A549 (cell line): ENCODE results near the gene TFG. TPM values are rescaled to one million over a fixed set of nuclear protein-coding genes. Genes with fewer than 3 reads are reported as not detected.

ENCODE experiments used
- ATAC-seq, 2 experiments: fragments of 200-7000 bp in 1 of 2; fragments of >200 bp in 1 of 2; cut with Nextera tagmentation in 1 of 2; cut with Tn5 transposase in 1 of 2; 3 replicates each; pipeline versions ENCODE4 v1.8.0 to v1.9.1; 2018 to 2020; ENCODE audit warnings: mild to moderate bottlenecking in 1 of 2, moderate library complexity in 1 of 2
- CTCF ChIA-PET: fragments of 300-600 bp; sonication (Branson Sonifier 250); formaldehyde crosslinking; extraction: SDS; loops from one replicate; lab custom pipeline; 2021; ENCODE audit warnings: antibody characterized with exemption, inconsistent platforms; lab: Yijun Ruan, JAX
- POLR2A ChIA-PET: fragments of 350-600 bp; formaldehyde crosslinking; extraction: SDS; loops from one replicate; lab custom pipeline; 2021; ENCODE audit warnings: antibody characterized with exemption, inconsistent platforms; lab: Yijun Ruan, JAX
- DNase-seq, 2 experiments: peaks; one replicate each; pipeline versions ENCODE4 v3.0.0 to v3.0.0-alpha.2; 2011 to 2016; ENCODE audit warnings: low read depth in 1 of 2, low spot score in 1 of 2
- FAIRE-seq: peaks from 2 replicates; lab custom pipeline; 2011; peaks lifted over from hg19 to GRCh38; lab: Jason Lieb, UNC
- H3K27ac ChIP-seq, 2 experiments: fragments of >200 bp; sonication (Bioruptor Twin); formaldehyde crosslinking; 3 replicates each; pipeline ENCODE4 v1.5.1; 2016 to 2017
- H3K4me1 ChIP-seq: fragments of >200 bp; sonication (Bioruptor Twin); formaldehyde crosslinking; 3 replicates; pipeline ENCODE4 v1.6.1; 2016
- H3K4me2 ChIP-seq: fragments of >200 bp; sonication (Bioruptor Twin); formaldehyde crosslinking; 3 replicates; pipeline ENCODE4 v1.6.1; 2016
- H3K4me3 ChIP-seq: fragments of >200 bp; sonication (Bioruptor Twin); formaldehyde crosslinking; 3 replicates; pipeline ENCODE4 v1.5.1; 2016
- H3K9me3 ChIP-seq: fragments of >200 bp; sonication (Bioruptor Twin); formaldehyde crosslinking; 3 replicates; pipeline ENCODE4 v1.6.1; 2016
- FOXS1 ChIP-seq: fragments of 250-450 bp; sonication (Bioruptor Pico); IDR thresholded peaks from 2 replicates; pipeline ENCODE4 v1.5.0; 2020; ENCODE audit warnings: mild to moderate bottlenecking, moderate library complexity
- JUN ChIP-seq, 2 experiments: fragments of >200 bp; sonication (Bioruptor Twin); formaldehyde crosslinking; IDR thresholded peaks; 2 replicates in 1 of 2; 3 replicates in 1 of 2; pipeline ENCODE4 v1.6.1; 2016 to 2017
- RAD21 ChIP-seq, 2 experiments: fragments of >200 bp in 1 of 2; sonication (Bioruptor Twin) in 1 of 2; formaldehyde crosslinking in 1 of 2; IDR thresholded peaks in 1 of 2; conservative IDR thresholded peaks in 1 of 2; 2 replicates in 1 of 2; 3 replicates in 1 of 2; pipeline ENCODE4 v1.6.1; 2012 to 2018; ENCODE audit warnings: inconsistent platforms in 1 of 2
- SMC3 ChIP-seq: fragments of >200 bp; sonication (Bioruptor Twin); formaldehyde crosslinking; IDR thresholded peaks from 3 replicates; pipeline ENCODE4 v1.6.1; 2018; ENCODE audit warnings: inconsistent platforms
- ZFP36 ChIP-seq: fragments of 450-650 bp; IDR thresholded peaks from 2 replicates; pipeline ENCODE4 v1.6.1; 2014; ENCODE audit warnings: borderline replicate concordance; ENCODE audit not compliant: partially characterized antibody
- ZNF302 ChIP-seq: fragments of 250-450 bp; sonication (Bioruptor Pico); IDR thresholded peaks from 2 replicates; pipeline ENCODE4 v1.9.0; 2021; ENCODE audit warnings: inconsistent platforms, mild to moderate bottlenecking, moderate library complexity
- WGBS: methylation state at CpG from one replicate; pipeline ENCODE4 v1.1.6; 2017; ENCODE audit errors: missing lambda C conversion rate; 5-methylcytosine and 5-hydroxymethylcytosine counted together
- polyA plus RNA-seq, 4 experiments: library from polyadenylated mRNA; depleted of rRNA in 3 of 4; stranded (reverse); fragments of >200 nt; fragmentation: RNase III in 1 of 4; extraction: RNeasy Plus Mini Kit Qiagen cat#74134 plus additional on column Dnase treatment in 1 of 4; gene quantifications; 2 replicates in 3 of 4; 3 replicates in 1 of 4; pipeline ENCODE4 v1.2.3, GENCODE V29; 2011 to 2017
- TF ChIP-seq, protein P1 (sequence below): fragments of >200 bp; sonication (Bioruptor Twin); formaldehyde crosslinking; IDR thresholded peaks from 3 replicates; pipeline ENCODE4 v1.5.1; 2016
- TF ChIP-seq, protein P2 (sequence below): fragments of >200 bp; sonication (Bioruptor Twin); formaldehyde crosslinking; IDR thresholded peaks from 3 replicates; pipeline ENCODE4 v1.6.1; 2016
- TF ChIP-seq, protein P3 (sequence below): fragments of 250-450 bp; sonication (Bioruptor Pico); IDR thresholded peaks from 2 replicates; pipeline ENCODE4 v1.5.0; 2020; ENCODE audit warnings: low read depth, mild to moderate bottlenecking, moderate library complexity
- TF ChIP-seq, protein P4 (sequence below): fragments of 150-350 bp; IDR thresholded peaks from 2 replicates; pipeline ENCODE4 v1.6.1; 2014; ENCODE audit warnings: low read depth, mild to moderate bottlenecking, low read length
- TF ChIP-seq, protein P5 (sequence below): fragments of 450-650 bp; IDR thresholded peaks from 2 replicates; pipeline ENCODE4 v1.6.1; 2014; ENCODE audit warnings: antibody characterized with exemption

The TFG gene
- polyA plus RNA-seq, 2 of the 4 experiments (the other 2 are of a cell fraction) = 135 to 153 TPM

DNA sequence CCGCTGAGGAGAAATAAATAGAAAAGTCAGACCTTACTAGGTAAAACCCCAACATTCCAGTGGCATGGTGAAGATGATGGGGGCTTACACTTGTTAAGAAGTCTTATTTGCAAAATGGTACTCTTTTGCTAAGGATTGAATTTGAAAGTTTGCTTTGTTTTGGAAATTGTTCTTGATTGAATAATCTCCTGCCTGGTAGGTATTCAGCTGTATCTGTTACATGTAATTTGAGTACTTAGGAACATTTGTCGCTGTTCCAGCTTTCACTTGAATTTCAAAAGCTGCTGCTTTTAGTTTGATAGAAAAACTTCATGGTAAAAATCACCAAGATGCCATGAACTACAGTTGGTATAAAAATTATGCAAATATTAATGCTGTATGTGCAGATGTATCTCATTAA, 44.6 kb downstream of the TFG start:
- Histone ChIP-seq H3K9me3 (no peaks in the 10 kb centered on the region), H3K4me2 (no peak overlapping the region), H3K4me1 (no peaks in the 10 kb centered on the region), H3K27ac (no peak overlapping the region), H3K4me3 (no peak overlapping the region)
- ChIA-PET POLR2A (no interaction called here), CTCF (interaction anchor here (0.7 to 3.7 kb wide), 4 partner anchors 13 to 443 kb away, joined by 3 to 20 read pairs (median 3); no protein-coding TSS in a partner anchor)
- WGBS = 89% methylated on average over 2 of the region's 2 CpGs
- DNase-seq = no peak
- ATAC-seq = no peak
- TF ChIP-seq, protein P1, sequence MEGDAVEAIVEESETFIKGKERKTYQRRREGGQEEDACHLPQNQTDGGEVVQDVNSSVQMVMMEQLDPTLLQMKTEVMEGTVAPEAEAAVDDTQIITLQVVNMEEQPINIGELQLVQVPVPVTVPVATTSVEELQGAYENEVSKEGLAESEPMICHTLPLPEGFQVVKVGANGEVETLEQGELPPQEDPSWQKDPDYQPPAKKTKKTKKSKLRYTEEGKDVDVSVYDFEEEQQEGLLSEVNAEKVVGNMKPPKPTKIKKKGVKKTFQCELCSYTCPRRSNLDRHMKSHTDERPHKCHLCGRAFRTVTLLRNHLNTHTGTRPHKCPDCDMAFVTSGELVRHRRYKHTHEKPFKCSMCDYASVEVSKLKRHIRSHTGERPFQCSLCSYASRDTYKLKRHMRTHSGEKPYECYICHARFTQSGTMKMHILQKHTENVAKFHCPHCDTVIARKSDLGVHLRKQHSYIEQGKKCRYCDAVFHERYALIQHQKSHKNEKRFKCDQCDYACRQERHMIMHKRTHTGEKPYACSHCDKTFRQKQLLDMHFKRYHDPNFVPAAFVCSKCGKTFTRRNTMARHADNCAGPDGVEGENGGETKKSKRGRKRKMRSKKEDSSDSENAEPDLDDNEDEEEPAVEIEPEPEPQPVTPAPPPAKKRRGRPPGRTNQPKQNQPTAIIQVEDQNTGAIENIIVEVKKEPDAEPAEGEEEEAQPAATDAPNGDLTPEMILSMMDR = no peak
- TF ChIP-seq, protein P2, sequence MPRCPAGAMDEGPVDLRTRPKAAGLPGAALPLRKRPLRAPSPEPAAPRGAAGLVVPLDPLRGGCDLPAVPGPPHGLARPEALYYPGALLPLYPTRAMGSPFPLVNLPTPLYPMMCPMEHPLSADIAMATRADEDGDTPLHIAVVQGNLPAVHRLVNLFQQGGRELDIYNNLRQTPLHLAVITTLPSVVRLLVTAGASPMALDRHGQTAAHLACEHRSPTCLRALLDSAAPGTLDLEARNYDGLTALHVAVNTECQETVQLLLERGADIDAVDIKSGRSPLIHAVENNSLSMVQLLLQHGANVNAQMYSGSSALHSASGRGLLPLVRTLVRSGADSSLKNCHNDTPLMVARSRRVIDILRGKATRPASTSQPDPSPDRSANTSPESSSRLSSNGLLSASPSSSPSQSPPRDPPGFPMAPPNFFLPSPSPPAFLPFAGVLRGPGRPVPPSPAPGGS = no peak
- TF ChIP-seq, protein P3, sequence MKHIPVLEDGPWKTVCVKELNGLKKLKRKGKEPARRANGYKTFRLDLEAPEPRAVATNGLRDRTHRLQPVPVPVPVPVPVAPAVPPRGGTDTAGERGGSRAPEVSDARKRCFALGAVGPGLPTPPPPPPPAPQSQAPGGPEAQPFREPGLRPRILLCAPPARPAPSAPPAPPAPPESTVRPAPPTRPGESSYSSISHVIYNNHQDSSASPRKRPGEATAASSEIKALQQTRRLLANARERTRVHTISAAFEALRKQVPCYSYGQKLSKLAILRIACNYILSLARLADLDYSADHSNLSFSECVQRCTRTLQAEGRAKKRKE (CRISPR knock-in tag) = no peak
- TF ChIP-seq JUN (IDR thresholded peaks at IDR 0.05) (no peak), ZNF302 (CRISPR knock-in tag) (no peak)
- TF ChIP-seq, protein P4, sequence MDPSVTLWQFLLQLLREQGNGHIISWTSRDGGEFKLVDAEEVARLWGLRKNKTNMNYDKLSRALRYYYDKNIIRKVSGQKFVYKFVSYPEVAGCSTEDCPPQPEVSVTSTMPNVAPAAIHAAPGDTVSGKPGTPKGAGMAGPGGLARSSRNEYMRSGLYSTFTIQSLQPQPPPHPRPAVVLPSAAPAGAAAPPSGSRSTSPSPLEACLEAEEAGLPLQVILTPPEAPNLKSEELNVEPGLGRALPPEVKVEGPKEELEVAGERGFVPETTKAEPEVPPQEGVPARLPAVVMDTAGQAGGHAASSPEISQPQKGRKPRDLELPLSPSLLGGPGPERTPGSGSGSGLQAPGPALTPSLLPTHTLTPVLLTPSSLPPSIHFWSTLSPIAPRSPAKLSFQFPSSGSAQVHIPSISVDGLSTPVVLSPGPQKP = no peak
- FAIRE-seq = no peak

DNA sequence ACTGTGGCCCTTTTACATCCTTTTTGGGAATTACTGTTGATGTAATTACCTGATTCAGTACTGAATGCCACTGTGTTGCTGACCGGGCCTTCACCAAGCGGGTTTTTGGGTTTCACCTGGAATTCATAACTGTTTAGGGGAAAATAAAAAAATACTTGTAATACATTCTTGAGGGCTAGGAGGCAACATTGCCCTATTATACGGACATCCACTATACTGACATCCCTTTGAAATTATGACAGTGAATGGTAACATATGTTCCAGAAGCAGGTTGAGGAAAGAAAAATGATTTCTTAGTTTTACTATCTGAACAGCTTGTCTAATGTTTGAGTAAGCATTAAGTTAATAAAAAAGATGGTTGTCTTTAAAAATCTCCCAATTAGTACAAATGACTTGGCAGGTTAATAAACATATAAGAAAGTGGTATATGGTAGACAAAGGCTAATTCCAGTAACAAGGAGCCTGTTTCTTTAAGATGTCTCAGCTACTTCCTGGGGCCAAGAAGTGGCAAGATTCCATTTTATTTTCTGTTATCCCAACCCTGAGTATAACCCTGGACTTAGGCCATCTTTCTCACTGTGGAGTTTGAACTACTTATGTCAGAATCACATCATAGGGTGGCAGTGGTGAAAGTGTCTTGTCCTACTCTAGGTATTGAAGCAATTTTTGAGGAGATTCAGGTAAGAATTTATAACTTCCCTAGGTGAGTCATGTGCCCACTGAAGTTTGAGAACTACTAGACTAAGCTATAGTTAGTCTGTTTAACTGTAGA, 45.5 kb downstream of the TFG start:
- Histone ChIP-seq H3K9me3 (no peaks in the 10 kb centered on the region), H3K4me1 (no peaks in the 10 kb centered on the region), H3K27ac (no peak overlapping the region), H3K4me2 (no peak overlapping the region), H3K4me3 (no peak overlapping the region)
- FAIRE-seq = no peak
- DNase-seq = no peak
- TF ChIP-seq RAD21 (conservative IDR thresholded peaks at IDR 0.05 in 1 of 2, IDR thresholded peaks at IDR 0.05 in 1 of 2) (peak in 1 of 2 experiments; percentile 22; a peak in 1 of 5 replicates), ZFP36 (no peak)
- WGBS = 88% methylated on average over 3 of the region's 3 CpGs
- POLR2A ChIA-PET = no interaction called here
- CTCF ChIA-PET = interaction anchor here (0.7 to 3.7 kb wide), 6 partner anchors 14 to 442 kb away, joined by 3 to 20 read pairs (median 3); no protein-coding TSS in a partner anchor
- peak in 1 of 2 experiments; percentile 33; a peak in 2 of 6 replicates for ATAC-seq

DNA sequence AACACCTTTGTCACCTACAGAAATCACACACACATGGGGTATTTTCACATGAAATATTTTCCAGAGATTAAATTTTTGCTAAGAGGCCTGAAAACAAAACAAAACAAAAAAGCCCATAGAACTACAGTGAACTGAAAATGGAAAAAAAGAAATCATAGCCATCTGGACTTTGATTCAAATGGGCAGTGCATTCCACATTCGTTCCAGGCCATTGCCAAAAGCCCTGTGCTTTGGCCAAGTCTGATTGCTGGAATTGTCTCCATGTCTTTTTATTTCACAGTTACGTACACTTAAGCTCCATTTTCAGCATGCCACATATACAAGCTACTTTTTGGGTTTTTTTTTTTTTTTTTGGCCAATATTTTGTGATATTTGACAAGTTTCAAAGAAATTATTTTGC, 47.1 kb downstream of the TFG start:
- no peaks in the 10 kb centered on the region for H3K9me3 ChIP-seq
- ChIA-PET POLR2A (no interaction called here), CTCF (interaction anchor here (0.5 to 3.7 kb wide), 2 partner anchors 294 to 440 kb away, joined by 3 to 20 read pairs; no protein-coding TSS in a partner anchor)
- no peak overlapping the region for H3K4me3 ChIP-seq
- no peaks in the 10 kb centered on the region for H3K4me1 ChIP-seq
- TF ChIP-seq, protein P5, sequence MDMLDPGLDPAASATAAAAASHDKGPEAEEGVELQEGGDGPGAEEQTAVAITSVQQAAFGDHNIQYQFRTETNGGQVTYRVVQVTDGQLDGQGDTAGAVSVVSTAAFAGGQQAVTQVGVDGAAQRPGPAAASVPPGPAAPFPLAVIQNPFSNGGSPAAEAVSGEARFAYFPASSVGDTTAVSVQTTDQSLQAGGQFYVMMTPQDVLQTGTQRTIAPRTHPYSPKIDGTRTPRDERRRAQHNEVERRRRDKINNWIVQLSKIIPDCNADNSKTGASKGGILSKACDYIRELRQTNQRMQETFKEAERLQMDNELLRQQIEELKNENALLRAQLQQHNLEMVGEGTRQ = no peak
- TF ChIP-seq ZNF302 (CRISPR knock-in tag) (no peak), FOXS1 (CRISPR knock-in tag) (no peak), JUN (IDR thresholded peaks at IDR 0.05) (no peak), SMC3 (no peak)
- TF ChIP-seq, protein P3 (CRISPR knock-in tag) = no peak
- TF ChIP-seq, all 56 proteins: peak for 0
- Histone ChIP-seq H3K4me2 (no peak overlapping the region), H3K27ac (no peak overlapping the region)
- DNase-seq (no peak), ATAC-seq (no peak), FAIRE-seq (no peak)
- WGBS = 72% methylated on average over 2 of the region's 2 CpGs
